ENCODE measurements around the gene XRCC2.

XRCC2 gene

GRCh38 chr7:152608656-152609055 is 67.3 kb downstream of the XRCC2 start:
- DNase-seq, result no peak

DNA sequence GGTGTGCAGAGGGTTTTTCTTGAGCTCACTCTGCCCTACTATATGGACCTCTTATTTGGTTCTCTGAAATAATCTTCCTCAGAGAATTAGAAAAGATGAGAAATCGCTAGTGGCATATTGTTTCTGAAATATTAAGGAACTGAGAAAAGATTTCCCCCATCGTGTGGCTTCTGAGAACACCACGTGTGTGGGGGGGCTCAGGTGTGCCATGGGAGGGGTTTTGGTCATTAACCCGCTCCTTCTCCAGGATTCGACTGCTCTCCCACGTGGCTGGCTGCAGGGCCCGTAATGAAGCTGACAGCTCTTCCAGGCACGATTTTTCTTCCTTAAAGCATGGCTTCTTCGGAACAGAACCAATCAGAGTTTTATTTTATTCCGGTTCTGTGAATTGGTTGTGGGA is 67.7 kb downstream of the XRCC2 start:
- DNase-seq, result no peak

GRCh38 chr7:152607007-152607406 is 68.9 kb downstream of the XRCC2 start:
- no peak for DNase-seq

- peak; percentile 5 for DNase-seq
Measured at GRCh38 chr7:152602962-152603361, 73.0 kb downstream of the XRCC2 start.

- DNase-seq, result no peak
Measured at GRCh38 chr7:152601305-152601798, 74.6 kb downstream of the XRCC2 start.

GRCh38 chr7:152600266-152600665 is 75.7 kb downstream of the XRCC2 start:
- no peak for DNase-seq

GRCh38 chr7:152597507-152597906 is 78.4 kb downstream of the XRCC2 start:
- DNase-seq, result no peak

- DNase-seq, result no peak
Measured at GRCh38 chr7:152596824-152597223, 79.1 kb downstream of the XRCC2 start.
